RWPE1 (cell line): ENCODE data around the gene ABHD16A.

Experiments
- CTCF ChIA-PET: fragments of 350-600 bp; sonication (Branson Sonifier 250); formaldehyde crosslinking; extraction: SDS; loops from one replicate; lab custom pipeline; 2021; lab: Yijun Ruan, JAX
- POLR2A ChIA-PET: fragments of 400-600 bp; formaldehyde crosslinking; extraction: SDS; loops from one replicate; lab custom pipeline; 2020; ENCODE audit warnings: antibody characterized with exemption; ENCODE audit not compliant: low non-redundant PET; lab: Yijun Ruan, JAX
- DNase-seq: peaks from one replicate; pipeline ENCODE4 v3.0.0; 2012; ENCODE audit warnings: low spot score
- H3K27ac ChIP-seq: fragments of 450-650 bp; 2 replicates; pipeline ENCODE4 v1.5.1; 2017
- CTCF ChIP-seq: fragments of 450-650 bp; conservative IDR thresholded peaks from 2 replicates; pipeline ENCODE4 v1.5.1; 2017; ENCODE audit warnings: low read depth, mild to moderate bottlenecking

Gene ABHD16A

DNA sequence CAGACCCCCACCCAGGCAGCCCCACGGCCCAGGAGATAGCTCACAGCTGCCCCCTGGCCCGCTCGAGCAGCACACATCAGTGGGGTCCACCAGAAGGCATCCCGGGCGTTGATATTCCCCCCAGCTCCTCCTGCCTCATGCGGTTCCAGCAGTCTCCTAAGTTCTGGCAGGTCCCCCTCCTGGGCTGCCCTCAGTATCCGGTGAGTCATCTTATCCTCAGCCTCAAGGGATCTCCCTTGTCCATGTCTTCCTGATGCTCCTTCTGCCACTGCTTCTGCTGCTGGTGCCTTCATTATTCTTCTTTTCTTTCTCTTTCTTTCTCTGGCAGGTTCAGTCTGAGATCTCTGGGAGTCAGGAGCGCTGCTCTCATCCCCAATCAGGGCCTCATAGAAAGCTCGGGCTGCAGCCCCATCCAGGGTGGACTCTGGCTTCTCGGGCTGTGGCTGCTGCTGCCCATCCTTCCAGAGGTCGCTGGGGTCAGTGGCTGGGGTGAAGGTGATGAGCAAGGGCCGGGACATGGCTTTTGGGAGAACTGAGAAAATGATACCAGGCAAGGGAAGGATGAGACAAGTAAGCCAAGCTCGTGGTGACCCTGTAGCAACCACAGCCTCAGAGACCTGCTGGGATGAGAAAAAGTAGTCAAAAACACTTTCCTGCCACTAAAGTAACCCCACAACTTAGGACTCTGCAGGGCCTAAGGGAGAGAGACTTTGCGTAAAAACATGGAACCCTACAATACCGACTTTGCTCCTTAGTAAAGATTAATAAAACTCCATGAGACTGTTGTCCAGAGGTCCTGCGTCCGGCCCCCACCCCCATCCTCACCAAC lies 38.9 kb downstream of the ABHD16A start:
- no peak for TF ChIP-seq CTCF
- H3K27ac ChIP-seq: peak overlapping the region; percentile 98
- ChIA-PET POLR2A (interaction anchor here (0.5 to 1.1 kb wide), 2 partner anchors 12 kb away, joined by 6 to 11 read pairs; partner anchors contain the start of gene BAG6), CTCF (interaction anchor here (0.5 to 1.0 kb wide), 2 partner anchors 24 to 118 kb away, joined by 3 to 4 read pairs; partner anchors contain the start of gene ATP6V1G2)
- DNase-seq: peak; percentile 73

GRCh38 chr6:31663126-31663960 lies 39.8 kb downstream of the ABHD16A start:
- TF ChIP-seq CTCF: no peak
- CTCF ChIA-PET: interaction anchor here (0.5 to 1.0 kb wide), 3 partner anchors 24 to 1743 kb away, joined by 3 to 4 read pairs (median 3); partner anchors contain the start of gene ATP6V1G2
- peak; percentile 37 for DNase-seq
- H3K27ac ChIP-seq: peak overlapping the region; percentile 98
- POLR2A ChIA-PET: interaction anchor here (0.5 kb wide), 1 partner anchor 11 kb away, joined by 11 read pairs; no protein-coding TSS in a partner anchor

DNA sequence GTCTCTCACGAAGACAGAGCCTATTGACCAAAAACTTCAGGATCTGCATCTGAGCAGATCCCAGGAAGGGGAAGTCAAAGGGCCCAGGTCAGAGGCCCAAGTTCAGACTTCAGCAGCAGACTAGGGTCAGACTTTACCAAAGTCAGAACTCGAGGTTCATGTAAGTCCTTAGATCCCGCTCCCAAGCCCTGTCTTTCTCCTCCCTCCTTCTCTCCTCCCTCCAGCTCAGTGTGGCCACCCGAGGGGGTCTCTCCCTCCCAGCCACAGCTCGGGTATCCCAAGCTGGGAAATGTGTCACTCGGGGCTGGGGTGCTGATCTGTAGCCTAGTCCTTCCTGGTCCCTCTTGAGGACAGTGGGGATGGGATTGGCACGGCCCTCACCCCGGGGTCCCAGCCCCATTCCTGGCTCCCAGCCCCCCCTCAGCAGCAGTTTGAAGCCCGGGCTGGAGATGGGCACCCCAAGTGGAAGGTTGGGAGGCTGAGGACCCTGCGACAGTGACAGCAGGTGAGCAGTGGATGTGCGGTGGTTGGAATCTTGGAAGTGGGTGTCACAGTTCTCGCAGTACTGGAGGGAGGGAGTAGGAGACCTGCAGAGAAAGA lies 40.9 kb downstream of the ABHD16A start:
- TF ChIP-seq CTCF: no peak
- DNase-seq: no peak
- peak overlapping the region; percentile 88 for H3K27ac ChIP-seq
- ChIA-PET CTCF (interaction anchor here (0.7 kb wide), 1 partner anchor 260 kb away, joined by 10 read pairs; no protein-coding TSS in a partner anchor), POLR2A (interaction anchor here (0.6 kb wide), 1 partner anchor 119 kb away, joined by 3 read pairs; no protein-coding TSS in a partner anchor)

DNA sequence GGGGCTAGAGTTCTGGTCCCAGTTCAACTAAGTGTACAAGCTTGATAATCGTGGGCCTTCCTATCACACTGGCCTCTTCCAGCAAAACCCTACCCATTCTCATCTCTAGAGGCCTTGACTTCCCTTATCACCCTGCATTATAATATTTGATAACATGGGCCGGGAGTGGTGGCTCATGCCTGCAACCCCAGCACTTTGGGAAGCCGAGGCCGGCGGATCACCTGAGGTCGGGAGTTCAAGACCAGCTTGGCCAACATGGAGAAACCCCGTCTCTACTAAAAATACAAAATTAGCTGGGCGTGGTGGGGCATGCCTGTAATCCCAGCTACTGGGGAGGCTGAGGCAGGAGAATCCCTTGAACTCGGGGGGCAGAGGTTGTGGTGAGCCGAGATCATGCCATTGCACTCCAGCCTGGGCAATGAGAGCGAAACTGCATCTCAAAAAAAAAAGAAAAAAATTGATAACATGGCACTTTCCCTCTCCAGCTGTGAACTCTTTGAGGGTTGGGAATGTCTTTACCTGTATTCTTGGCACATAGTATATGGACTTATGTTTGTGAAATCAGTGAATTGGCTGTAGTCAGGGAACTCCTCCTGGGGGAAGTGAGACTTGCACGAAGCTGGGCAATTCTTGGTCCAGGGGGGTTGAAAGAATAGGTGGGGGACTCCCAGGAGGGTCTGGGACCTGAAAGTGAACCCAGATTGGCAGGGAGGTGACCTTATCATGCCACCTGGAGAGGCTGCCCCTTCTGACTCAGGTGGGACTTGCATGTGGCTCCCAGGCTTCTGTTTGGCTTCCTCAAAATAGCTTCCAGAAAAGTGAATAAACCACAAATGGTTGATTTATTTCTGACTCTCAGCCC lies 41.6 kb downstream of the ABHD16A start:
- no peak for TF ChIP-seq CTCF
- ChIA-PET POLR2A (interaction anchor here (0.6 to 1.0 kb wide), 2 partner anchors 9 to 74 kb away, joined by 3 read pairs; no protein-coding TSS in a partner anchor), CTCF (interaction anchor here (0.6 to 0.9 kb wide), 4 partner anchors 10 to 259 kb away, joined by 3 to 10 read pairs (median 6); no protein-coding TSS in a partner anchor)
- H3K27ac ChIP-seq: peak overlapping the region; percentile 88
- no peak for DNase-seq

GRCh38 chr6:31660381-31661261 lies 42.5 kb downstream of the ABHD16A start, which contains the start of gene C6orf47:
TSS of gene C6orf47 (minus strand) at chr6:31660778. CDS start at chr6:31659947, 831 bp downstream.
- peak within 1 kb of the TSS; percentile 88 for H3K27ac ChIP-seq
- CTCF ChIA-PET: interaction anchor here (0.6 to 0.9 kb wide), 2 partner anchors 9 to 164 kb away, joined by 3 to 8 read pairs; no protein-coding TSS in a partner anchor
- TF ChIP-seq CTCF: no peak
- DNase-seq: peak; percentile 80
- POLR2A ChIA-PET: interaction anchor here (0.9 to 1.0 kb wide), 2 partner anchors 10 to 75 kb away, joined by 3 to 4 read pairs; no protein-coding TSS in a partner anchor
